Measurements from ENCODE around the gene GDF3. TPM values are rescaled to one million over a fixed set of nuclear protein-coding genes. Genes with fewer than 3 reads are reported as not detected.

Gene GDF3
- not detected in 2 replicates for total RNA-seq

GRCh38 chr12:7695566-7696197 lies at the start of gene GDF3:
Gene GDF3, minus strand, starts transcription at chr12:7695775. Its CDS starts 47 bp downstream, at chr12:7695728.

GRCh38 chr12:7711133-7711532 lies 15.6 kb upstream of the GDF3 start, which contains the start of gene DPPA3:
Gene DPPA3, plus strand, starts transcription at chr12:7711433. Its CDS starts 138 bp downstream, at chr12:7711571.

Other genes with a start within 250 kb of the GDF3 start
- gene CD163, start 192.0 kb downstream of the GDF3 start, total RNA-seq = 0.24 and 0.49 TPM in 2 replicates
- not detected in 2 replicates for gene APOBEC1, start 29.9 kb downstream of the GDF3 start, total RNA-seq
- not detected in 2 replicates for gene DPPA3, start 15.7 kb upstream of the GDF3 start, total RNA-seq
- gene CLEC4C, start 51.6 kb upstream of the GDF3 start, total RNA-seq = not detected in 2 replicates
- gene NANOGNB, start 69.4 kb upstream of the GDF3 start, total RNA-seq = not detected in 2 replicates
- gene NANOG, start 93.6 kb upstream of the GDF3 start, total RNA-seq = not detected in 2 replicates
- gene SLC2A14, start 177.1 kb upstream of the GDF3 start, total RNA-seq = 0.16 and 0.24 TPM in 2 replicates
- 74.5 and 75.3 TPM in 2 replicates for gene SLC2A3, start 240.4 kb upstream of the GDF3 start, total RNA-seq